ENCODE data around the gene CHCHD2. TPM values are rescaled to one million over a fixed set of nuclear protein-coding genes. Genes with fewer than 3 reads are reported as not detected.

Gene CHCHD2
- total RNA-seq, 1 experiment from 2014 or later = 218 TPM

DNA sequence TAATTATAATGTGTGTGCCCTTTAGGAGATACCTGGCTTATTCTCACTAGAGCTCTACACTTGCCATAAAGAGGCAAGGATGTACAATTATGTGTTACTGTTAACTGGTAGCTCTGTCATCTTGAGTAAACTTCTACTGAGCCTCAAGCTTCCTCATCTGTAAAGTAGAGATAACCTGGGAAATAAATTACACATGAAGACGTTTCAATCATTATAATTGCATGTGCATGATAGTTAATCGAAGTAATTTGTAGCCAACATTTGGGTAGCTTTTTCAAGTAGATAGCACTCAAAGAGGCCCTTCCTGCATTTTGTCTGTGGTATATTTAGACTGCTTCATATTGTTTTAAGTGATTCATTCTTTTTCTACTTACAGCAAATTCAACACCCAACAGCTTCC lies 52.3 kb downstream of the CHCHD2 start:
- Histone ChIP-seq H4K91ac (ENCODE audit: insufficient read length, low read depth, low read length) (no peak overlapping the region), H3K18ac (ENCODE audit: insufficient read length, low read depth, low read length) (no peak overlapping the region), H3K14ac (ENCODE audit: insufficient read depth, low read length) (no peak overlapping the region), H3K56ac (ENCODE audit: insufficient read length, low read depth, low read length) (no peak overlapping the region), H2AK5ac (ENCODE audit: insufficient read length, low read length) (no peak overlapping the region), H2BK20ac (ENCODE audit: low read depth, low read length, poor library complexity, severe bottlenecking) (no peak overlapping the region), H2BK120ac (ENCODE audit: low read depth, low read length, poor library complexity, severe bottlenecking) (no peak overlapping the region), H3K9ac (ENCODE audit: extremely low read depth, insufficient read length, low read length) (no peak overlapping the region), H2AFZ (ENCODE audit: low read length) (no peak overlapping the region), H3K4ac (ENCODE audit: low read depth, low read length) (no peak overlapping the region), H4K5ac (ENCODE audit: insufficient read length, low read depth, low read length) (no peak overlapping the region), H2BK12ac (ENCODE audit: insufficient read length, low read depth, low read length) (no peak overlapping the region), H4K8ac (replicated peaks; ENCODE audit: insufficient read length, low read depth, low read length) (no peak overlapping the region), H3K4me1 (ENCODE audit: insufficient read depth, low read length) (no peaks in the 10 kb centered on the region; the same call in 1 of the 2 replicates), H3K4me2 (ENCODE audit: insufficient read depth, insufficient read length, low read length) (no peak overlapping the region), H3K27ac (ENCODE audit: insufficient read length, low read depth, low read length) (no peak overlapping the region), H3T11ph (ENCODE audit: low read length) (no peak overlapping the region), H3K23ac (ENCODE audit: insufficient read length, low read depth, low read length) (no peak overlapping the region), H2BK15ac (ENCODE audit: low read depth, low read length) (no peak overlapping the region), H2BK5ac (ENCODE audit: insufficient read length, low read length) (no peak overlapping the region), H3K9me3 (ENCODE audit: control insufficient read depth, low read depth, low read length) (no peaks in the 10 kb centered on the region), H3K79me2 (ENCODE audit: insufficient read depth, low read length) (peaks cover 15% of the 10 kb centered on the region; the same call in 1 of the 2 replicates), H4K20me1 (ENCODE audit: control insufficient read depth, insufficient read depth, insufficient read length) (no peaks in the 10 kb centered on the region), H3K27me3 (ENCODE audit: insufficient read depth, low read length) (no peaks in the 10 kb centered on the region), H3K79me1 (ENCODE audit: insufficient read depth, low read depth, low read length, poor library complexity, severe bottlenecking) (peaks cover 5% of the 10 kb centered on the region), H3K23me2 (ENCODE audit: insufficient read length, low read depth, low read length, poor library complexity, severe bottlenecking) (peaks cover 5% of the 10 kb centered on the region)
- peak overlapping the region in 2 of 3 experiments; percentile 61 to 83; a peak in 4 of 7 replicates for H3K27ac Mint-ChIP-seq
- no peak for DNase-seq
- H3K4me1 Mint-ChIP-seq = peaks cover 7 to 25% of the 10 kb centered on the region in 2 experiments
- no peaks in the 10 kb centered on the region for H3K9me3 Mint-ChIP-seq
- peaks cover 58 to 70% (median 69%) of the 10 kb centered on the region in 3 experiments for H3K36me3 Mint-ChIP-seq (ENCODE audit: insufficient read depth in 1 of 3, low read depth in 3 of 3)
- no peaks in the 10 kb centered on the region for H3K27me3 Mint-ChIP-seq (ENCODE audit: low read depth)
- TF ChIP-seq, protein P1, sequence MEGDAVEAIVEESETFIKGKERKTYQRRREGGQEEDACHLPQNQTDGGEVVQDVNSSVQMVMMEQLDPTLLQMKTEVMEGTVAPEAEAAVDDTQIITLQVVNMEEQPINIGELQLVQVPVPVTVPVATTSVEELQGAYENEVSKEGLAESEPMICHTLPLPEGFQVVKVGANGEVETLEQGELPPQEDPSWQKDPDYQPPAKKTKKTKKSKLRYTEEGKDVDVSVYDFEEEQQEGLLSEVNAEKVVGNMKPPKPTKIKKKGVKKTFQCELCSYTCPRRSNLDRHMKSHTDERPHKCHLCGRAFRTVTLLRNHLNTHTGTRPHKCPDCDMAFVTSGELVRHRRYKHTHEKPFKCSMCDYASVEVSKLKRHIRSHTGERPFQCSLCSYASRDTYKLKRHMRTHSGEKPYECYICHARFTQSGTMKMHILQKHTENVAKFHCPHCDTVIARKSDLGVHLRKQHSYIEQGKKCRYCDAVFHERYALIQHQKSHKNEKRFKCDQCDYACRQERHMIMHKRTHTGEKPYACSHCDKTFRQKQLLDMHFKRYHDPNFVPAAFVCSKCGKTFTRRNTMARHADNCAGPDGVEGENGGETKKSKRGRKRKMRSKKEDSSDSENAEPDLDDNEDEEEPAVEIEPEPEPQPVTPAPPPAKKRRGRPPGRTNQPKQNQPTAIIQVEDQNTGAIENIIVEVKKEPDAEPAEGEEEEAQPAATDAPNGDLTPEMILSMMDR (conservative IDR thresholded peaks at IDR 0.05) = no peak
- WGBS (ENCODE audit: extremely low coverage, insufficient read length, low lambda C conversion rate) = no CpG with 5 or more reads among the region's 2 CpGs
- H3K4me3 Mint-ChIP-seq = peak overlapping the region; percentile 32 to 60; a peak in 4 of 5 replicates

Data from H9 (cell line).